SU-DHL-6 (cell line): ENCODE results near the gene RNF8.

Experiments
- H2AFZ ChIP-seq: fragments of 200-600 bp; sonication (generic); 2 replicates; pipeline ENCODE4 v1.6.1; 2014; ENCODE audit warnings: low read depth, mild to moderate bottlenecking, moderate library complexity, mixed read lengths, antibody characterized with exemption, low read length; ENCODE audit not compliant: severe bottlenecking
- H3F3A ChIP-seq: fragments of 200-600 bp; shearing (Covaris generic); 2 replicates; pipeline ENCODE4 v1.6.0; 2016; ENCODE audit warnings: antibody characterized with exemption, mild to moderate bottlenecking; ENCODE audit not compliant: insufficient read depth
- H3K27ac ChIP-seq: fragments of 200-600 bp; sonication (generic); 2 replicates; pipeline ENCODE4 v1.5.1; 2016; ENCODE audit warnings: low read depth, mild to moderate bottlenecking, low read length, moderate library complexity, mixed read lengths
- H3K27me3 ChIP-seq: fragments of 200-600 bp; sonication (generic), shearing (Covaris generic); 2 replicates; pipeline ENCODE4 v1.6.0; 2014; ENCODE audit warnings: mild to moderate bottlenecking, low read length
- H3K36me3 ChIP-seq: fragments of 200-600 bp; sonication (generic); 2 replicates; pipeline ENCODE4 v1.6.1; 2014; ENCODE audit warnings: mild to moderate bottlenecking, low read length, mixed read lengths
- H3K4me2 ChIP-seq: fragments of 300-600, 200-600 bp; shearing (Covaris generic), sonication (generic); 2 replicates; pipeline ENCODE4 v1.6.0; 2014; ENCODE audit warnings: low read length, low read depth, mild to moderate bottlenecking; ENCODE audit not compliant: poor library complexity, severe bottlenecking
- H3K4me3 ChIP-seq: fragments of 200-600 bp; sonication (generic); 2 replicates; pipeline ENCODE4 v1.5.1; 2014; ENCODE audit warnings: antibody characterized with exemption, low read length, mild to moderate bottlenecking, mixed read lengths; ENCODE audit not compliant: insufficient read depth, poor library complexity, severe bottlenecking
- H3K79me2 ChIP-seq: fragments of 200-600 bp; sonication (generic); 2 replicates; pipeline ENCODE4 v1.6.1; 2014; ENCODE audit warnings: mild to moderate bottlenecking, low read length, moderate library complexity; ENCODE audit not compliant: insufficient read depth
- H3K9ac ChIP-seq: fragments of 200-600 bp; sonication (generic); 2 replicates; pipeline ENCODE4 v1.7.0; 2014; ENCODE audit warnings: mild to moderate bottlenecking, low read length
- H3K9me2 ChIP-seq: fragments of 200-600 bp; sonication (generic); replicated peaks from 2 replicates; pipeline ENCODE4 v1.6.1; 2014; ENCODE audit warnings: low read length; ENCODE audit not compliant: insufficient read depth
- H3K9me3 ChIP-seq: fragments of 200-600 bp; sonication (generic); 2 replicates; pipeline ENCODE4 v1.6.1; 2014; ENCODE audit warnings: low read length, mixed read lengths; ENCODE audit not compliant: insufficient read depth
- H4K20me1 ChIP-seq: fragments of 200-600 bp; sonication (generic); 2 replicates; pipeline ENCODE4 v1.6.1; 2014; ENCODE audit warnings: low read depth, mild to moderate bottlenecking, antibody characterized with exemption, low read length, moderate library complexity, mixed read lengths
- EZH2phosphoT487 ChIP-seq: fragments of 200-600 bp; sonication (generic), shearing (Covaris generic); conservative IDR thresholded peaks from 2 replicates; pipeline ENCODE4 v1.6.1; 2018; ENCODE audit warnings: mild to moderate bottlenecking, antibody characterized with exemption, low read length, moderate library complexity, mixed read lengths
- TF ChIP-seq, protein P1 (sequence below): fragments of 200-600 bp; sonication (generic); IDR thresholded peaks from one replicate; pipeline ENCODE4 v1.5.1; 2017; ENCODE audit warnings: antibody characterized with exemption, mild to moderate bottlenecking, low read length, moderate library complexity; ENCODE audit not compliant: insufficient read depth, poor library complexity, severe bottlenecking

The RNF8 gene, protein sequence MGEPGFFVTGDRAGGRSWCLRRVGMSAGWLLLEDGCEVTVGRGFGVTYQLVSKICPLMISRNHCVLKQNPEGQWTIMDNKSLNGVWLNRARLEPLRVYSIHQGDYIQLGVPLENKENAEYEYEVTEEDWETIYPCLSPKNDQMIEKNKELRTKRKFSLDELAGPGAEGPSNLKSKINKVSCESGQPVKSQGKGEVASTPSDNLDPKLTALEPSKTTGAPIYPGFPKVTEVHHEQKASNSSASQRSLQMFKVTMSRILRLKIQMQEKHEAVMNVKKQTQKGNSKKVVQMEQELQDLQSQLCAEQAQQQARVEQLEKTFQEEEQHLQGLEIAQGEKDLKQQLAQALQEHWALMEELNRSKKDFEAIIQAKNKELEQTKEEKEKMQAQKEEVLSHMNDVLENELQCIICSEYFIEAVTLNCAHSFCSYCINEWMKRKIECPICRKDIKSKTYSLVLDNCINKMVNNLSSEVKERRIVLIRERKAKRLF

GRCh38 chr6:37353761-37354525 is at the start of gene RNF8:
Gene RNF8, plus strand, starts transcription at chr6:37353983. Its CDS starts 182 bp downstream, at chr6:37354165.
- Histone ChIP-seq H3K4me2 (peak within 1 kb of the TSS; percentile 75), H3K9me2 (no peaks in the 10 kb centered on the region), H3K9me3 (no peaks in the 10 kb centered on the region), H3K9ac (peak within 1 kb of the TSS; percentile 80), H4K20me1 (peaks cover 9% of the 10 kb centered on the region), H3F3A (no peaks in the 10 kb centered on the region), H3K27ac (peak within 1 kb of the TSS; percentile 4; the same call in 1 of the 2 replicates), H3K79me2 (peaks cover 48% of the 10 kb centered on the region), H3K27me3 (no peaks in the 10 kb centered on the region), H2AFZ (peak within 1 kb of the TSS; percentile 99), H3K4me3 (peak within 1 kb of the TSS; percentile 73), H3K36me3 (no peaks in the 10 kb centered on the region)
- TF ChIP-seq, protein P1, sequence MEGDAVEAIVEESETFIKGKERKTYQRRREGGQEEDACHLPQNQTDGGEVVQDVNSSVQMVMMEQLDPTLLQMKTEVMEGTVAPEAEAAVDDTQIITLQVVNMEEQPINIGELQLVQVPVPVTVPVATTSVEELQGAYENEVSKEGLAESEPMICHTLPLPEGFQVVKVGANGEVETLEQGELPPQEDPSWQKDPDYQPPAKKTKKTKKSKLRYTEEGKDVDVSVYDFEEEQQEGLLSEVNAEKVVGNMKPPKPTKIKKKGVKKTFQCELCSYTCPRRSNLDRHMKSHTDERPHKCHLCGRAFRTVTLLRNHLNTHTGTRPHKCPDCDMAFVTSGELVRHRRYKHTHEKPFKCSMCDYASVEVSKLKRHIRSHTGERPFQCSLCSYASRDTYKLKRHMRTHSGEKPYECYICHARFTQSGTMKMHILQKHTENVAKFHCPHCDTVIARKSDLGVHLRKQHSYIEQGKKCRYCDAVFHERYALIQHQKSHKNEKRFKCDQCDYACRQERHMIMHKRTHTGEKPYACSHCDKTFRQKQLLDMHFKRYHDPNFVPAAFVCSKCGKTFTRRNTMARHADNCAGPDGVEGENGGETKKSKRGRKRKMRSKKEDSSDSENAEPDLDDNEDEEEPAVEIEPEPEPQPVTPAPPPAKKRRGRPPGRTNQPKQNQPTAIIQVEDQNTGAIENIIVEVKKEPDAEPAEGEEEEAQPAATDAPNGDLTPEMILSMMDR = no peak
- no peak for TF ChIP-seq EZH2phosphoT487

GRCh38 chr6:37304766-37305165 is 49.0 kb upstream of the RNF8 start:
- H4K20me1 ChIP-seq = no peaks in the 10 kb centered on the region
- TF ChIP-seq EZH2phosphoT487 = no peak
- TF ChIP-seq, protein P1 = no peak
- H3K79me2 ChIP-seq = no peaks in the 10 kb centered on the region
- H3K4me3 ChIP-seq = no peak overlapping the region
- H3K36me3 ChIP-seq = no peaks in the 10 kb centered on the region
- H3K27me3 ChIP-seq = no peaks in the 10 kb centered on the region
- H3F3A ChIP-seq = no peaks in the 10 kb centered on the region
- H3K27ac ChIP-seq = no peak overlapping the region
- no peak overlapping the region for H2AFZ ChIP-seq
- H3K4me2 ChIP-seq = no peak overlapping the region
- H3K9ac ChIP-seq = no peak overlapping the region
- H3K9me2 ChIP-seq = no peaks in the 10 kb centered on the region
- no peaks in the 10 kb centered on the region for H3K9me3 ChIP-seq

- no peaks in the 10 kb centered on the region for H4K20me1 ChIP-seq
- no peak overlapping the region for H3K4me2 ChIP-seq
- no peak overlapping the region for H3K9ac ChIP-seq
- H3K4me3 ChIP-seq = no peak overlapping the region
- H3K79me2 ChIP-seq = no peaks in the 10 kb centered on the region
- TF ChIP-seq, protein P1 = no peak
- TF ChIP-seq EZH2phosphoT487 = no peak
- H3K9me3 ChIP-seq = no peaks in the 10 kb centered on the region
- no peak overlapping the region for H2AFZ ChIP-seq
- H3K27ac ChIP-seq = no peak overlapping the region
- no peaks in the 10 kb centered on the region for H3K36me3 ChIP-seq
- no peaks in the 10 kb centered on the region for H3K27me3 ChIP-seq
- H3K9me2 ChIP-seq = no peaks in the 10 kb centered on the region
- H3F3A ChIP-seq = no peaks in the 10 kb centered on the region
Observed at GRCh38 chr6:37305841-37306425, 47.9 kb upstream of the RNF8 start.
